Endothelial cell of umbilical vein (primary cell): ENCODE results near the gene CADPS. TPM values are rescaled to one million over a fixed set of nuclear protein-coding genes. Genes with fewer than 3 reads are reported as not detected.

Source experiments
- BruUV-seq: library from RNA; stranded (reverse); fragments of 400-500 nt; replicated peaks from 2 replicates; lab custom pipeline; 2021; lab: Mats Ljungman, UMichigan
- CTCF ChIA-PET: fragments of 300-600, 350-600 bp; sonication (Branson Sonifier 250); formaldehyde crosslinking; loops from one replicate; lab custom pipeline; 2021; ENCODE audit warnings: antibody characterized with exemption, inconsistent platforms; lab: Charles Lee
- POLR2A ChIA-PET: fragments of 300-600, 350-600 bp; sonication (Branson Sonifier 250); formaldehyde crosslinking; loops from one replicate; lab custom pipeline; 2021; ENCODE audit warnings: antibody characterized with exemption, inconsistent platforms; lab: Charles Lee
- DNase-seq: peaks from one replicate; pipeline ENCODE4 v3.0.0-alpha.2; 2011; ENCODE audit warnings: low read depth, low spot score
- FAIRE-seq: peaks from 2 replicates; lab custom pipeline; 2011; peaks lifted over from hg19 to GRCh38; lab: Jason Lieb, UNC
- H2AFZ ChIP-seq: 2 replicates; pipeline ENCODE4 v1.6.0; 2012; ENCODE audit warnings: low read depth, low read length, control low read depth, inconsistent platforms
- H3K27ac ChIP-seq: 2 replicates; pipeline ENCODE4 v1.5.1; 2011; ENCODE audit warnings: low read depth, mild to moderate bottlenecking, control low read depth, low read length, moderate library complexity; ENCODE audit not compliant: insufficient read depth
- H3K27me3 ChIP-seq, 2 experiments: 2 replicates each; pipeline versions ENCODE4 v1.6.0 to v1.6.1; 2011; ENCODE audit warnings: low read length in 2 of 2, mixed read lengths in 1 of 2; ENCODE audit not compliant: control insufficient read depth in 2 of 2, insufficient read depth in 2 of 2
- H3K36me3 ChIP-seq, 2 experiments: 2 replicates in 1 of 2; 3 replicates in 1 of 2; pipeline ENCODE4 v1.5.1; 2011; ENCODE audit warnings: low read length in 2 of 2, mild to moderate bottlenecking in 1 of 2, moderate library complexity in 1 of 2; ENCODE audit not compliant: control insufficient read depth in 2 of 2, insufficient read depth in 2 of 2; ENCODE audit errors: extremely low read depth in 1 of 2
- H3K4me1 ChIP-seq: 3 replicates; pipeline ENCODE4 v1.5.1; 2011; ENCODE audit warnings: mild to moderate bottlenecking, low read length; ENCODE audit not compliant: control insufficient read depth, insufficient read depth; ENCODE audit errors: extremely low read depth
- H3K4me2 ChIP-seq: 2 replicates; pipeline ENCODE4 v1.6.1; 2011; ENCODE audit warnings: low read length, control low read depth, mixed read lengths; ENCODE audit not compliant: insufficient read depth
- H3K4me3 ChIP-seq, 3 experiments: fragments of 200-600 bp in 1 of 3; sonication (generic), shearing (Covaris generic) in 1 of 3; replicated peaks in 1 of 3; 2 replicates each; pipeline ENCODE4 v1.5.1; 2011 to 2016; ENCODE audit warnings: control low read depth in 3 of 3, low read length in 3 of 3, mild to moderate bottlenecking in 2 of 3, inconsistent platforms in 1 of 3, low read depth in 1 of 3, moderate library complexity in 1 of 3; ENCODE audit not compliant: insufficient read depth in 1 of 3
- H3K79me2 ChIP-seq: 2 replicates; pipeline ENCODE4 v1.6.0; 2012; ENCODE audit warnings: low read length, inconsistent platforms; ENCODE audit not compliant: control insufficient read depth, insufficient read depth
- H3K9ac ChIP-seq: replicated peaks from 2 replicates; pipeline ENCODE3; 2011; ENCODE audit warnings: low read length, control low read depth; ENCODE audit not compliant: insufficient read depth; ENCODE audit errors: extremely low read depth
- H3K9me1 ChIP-seq: replicated peaks from 3 replicates; pipeline ENCODE4 v1.6.0; 2011; ENCODE audit warnings: mild to moderate bottlenecking, low read length; ENCODE audit not compliant: control insufficient read depth, insufficient read depth; ENCODE audit errors: extremely low read depth
- H3K9me3 ChIP-seq: replicated peaks from 2 replicates; pipeline ENCODE4 v1.5.1; 2012; ENCODE audit warnings: low read length, inconsistent platforms; ENCODE audit not compliant: control insufficient read depth, insufficient read depth
- H4K20me1 ChIP-seq: replicated peaks from 2 replicates; pipeline ENCODE3; 2011; ENCODE audit warnings: mild to moderate bottlenecking, low read length; ENCODE audit not compliant: control insufficient read depth, insufficient read depth; ENCODE audit errors: extremely low read depth
- EZH2 ChIP-seq: IDR thresholded peaks from 2 replicates; pipeline ENCODE4 v1.6.1; 2012; ENCODE audit warnings: borderline replicate concordance, low read depth, mild to moderate bottlenecking, moderate library complexity, low read length, inconsistent platforms; ENCODE audit not compliant: severe bottlenecking
- FOS ChIP-seq: IDR thresholded peaks from 2 replicates; pipeline ENCODE4 v1.6.1; 2011; ENCODE audit warnings: mild to moderate bottlenecking, low read length, moderate library complexity, borderline replicate concordance; ENCODE audit not compliant: insufficient read depth
- GATA2 ChIP-seq: IDR thresholded peaks from 2 replicates; pipeline ENCODE4 v1.7.0; 2011; ENCODE audit warnings: low read depth, mild to moderate bottlenecking, moderate library complexity, mixed read lengths, low read length; ENCODE audit not compliant: insufficient read length, insufficient read depth
- POLR2AphosphoS5 ChIP-seq: IDR thresholded peaks from 2 replicates; pipeline ENCODE4 v1.6.1; 2012; ENCODE audit warnings: low read depth, mild to moderate bottlenecking, control low read depth, low read length, moderate library complexity; ENCODE audit not compliant: insufficient read depth
- dilution Hi-C: fragments of 300-500 bp; cut with MboI; formaldehyde crosslinking; loops from one replicate; pipeline ENCODE4 v1.15.0; 2019; ENCODE audit warnings: low sequenced_read_pairs; ENCODE audit not compliant: extremely low pct_ligation_motif_present
- intact Hi-C: fragments of 100-400 bp; cut with micrococcal nuclease; formaldehyde crosslinking; loops from one replicate; pipeline ENCODE4 v1.10.0; 2022
- polyA plus RNA-seq, 4 experiments: library from polyadenylated mRNA; depleted of rRNA in 3 of 4; stranded (reverse) in 3 of 4; unstranded in 1 of 4; fragments of >200 nt; gene quantifications; 2 replicates each; pipeline versions ENCODE4 v1.2.1 to v1.2.3, GENCODE V29; 2011 to 2012; ENCODE audit warnings: missing spikeins in 1 of 4
- total RNA-seq: library from RNA; stranded (reverse); gene quantifications from 2 replicates; pipeline ENCODE4 v1.2.3, GENCODE V29; 2021
- TF ChIP-seq, protein P1 (sequence below), 2 donors: IDR thresholded peaks; 1 replicate in 1 of 2; 2 replicates in 1 of 2; pipeline ENCODE4 v1.5.1; 2011; ENCODE audit warnings: low read length in 2 of 2, mild to moderate bottlenecking in 2 of 2, moderate library complexity in 2 of 2, control low read depth in 1 of 2, inconsistent platforms in 1 of 2, low read depth in 1 of 2; ENCODE audit not compliant: insufficient read depth in 1 of 2; ENCODE audit errors: extremely low read depth in 1 of 2
- TF ChIP-seq, protein P2 (sequence below): IDR thresholded peaks from 2 replicates; pipeline ENCODE4 v1.6.1; 2011; ENCODE audit not compliant: insufficient read depth, insufficient read length

Gene CADPS
- total and polyA plus RNA-seq, 2 donors (not counting 3 experiments of a cell fraction or from before 2014, with no cell fraction given): not detected

DNA sequence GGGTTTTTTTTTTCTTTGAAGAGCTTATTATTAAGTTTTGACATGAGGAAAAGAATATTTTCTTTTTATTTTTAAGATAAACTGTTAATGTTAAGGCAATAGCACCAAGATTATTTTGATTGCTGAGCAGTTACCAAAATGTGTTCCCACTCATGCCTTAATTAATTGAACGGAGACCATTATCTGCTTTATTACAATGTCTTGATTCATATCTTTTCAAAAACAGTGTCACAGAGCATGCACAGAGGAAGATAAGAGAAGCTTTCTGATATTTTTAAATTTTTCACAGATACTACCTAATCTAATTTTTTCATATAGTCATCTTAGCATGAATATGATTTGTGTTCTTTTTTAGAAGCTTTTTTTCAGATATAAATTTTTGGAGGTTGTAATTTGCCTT, 395.2 kb downstream of the CADPS start:
- FAIRE-seq: no peak
- H3K9ac ChIP-seq: no peak overlapping the region
- H2AFZ ChIP-seq: no peak overlapping the region
- no peak for TF ChIP-seq GATA2
- H3K9me3 ChIP-seq: no peaks in the 10 kb centered on the region
- no peaks in the 10 kb centered on the region for H3K9me1 ChIP-seq
- dilution Hi-C loops: no loop called here
- H3K27me3 ChIP-seq: no peaks in the 10 kb centered on the region
- no peak overlapping the region for H3K4me2 ChIP-seq
- no peak for DNase-seq
- H3K27ac ChIP-seq: no peak overlapping the region
- H4K20me1 ChIP-seq: no peaks in the 10 kb centered on the region
- no peaks in the 10 kb centered on the region for H3K36me3 ChIP-seq
- H3K79me2 ChIP-seq: no peaks in the 10 kb centered on the region
- BruUV-seq: no TSS peak
- intact Hi-C loops: no loop called here
- H3K4me1 ChIP-seq: no peaks in the 10 kb centered on the region
- ChIA-PET POLR2A (no interaction called here), CTCF (interaction anchor here (1.5 kb wide), 1 partner anchor 13 kb away, joined by 4 read pairs; no protein-coding TSS in a partner anchor)
- no peak overlapping the region for H3K4me3 ChIP-seq

DNA sequence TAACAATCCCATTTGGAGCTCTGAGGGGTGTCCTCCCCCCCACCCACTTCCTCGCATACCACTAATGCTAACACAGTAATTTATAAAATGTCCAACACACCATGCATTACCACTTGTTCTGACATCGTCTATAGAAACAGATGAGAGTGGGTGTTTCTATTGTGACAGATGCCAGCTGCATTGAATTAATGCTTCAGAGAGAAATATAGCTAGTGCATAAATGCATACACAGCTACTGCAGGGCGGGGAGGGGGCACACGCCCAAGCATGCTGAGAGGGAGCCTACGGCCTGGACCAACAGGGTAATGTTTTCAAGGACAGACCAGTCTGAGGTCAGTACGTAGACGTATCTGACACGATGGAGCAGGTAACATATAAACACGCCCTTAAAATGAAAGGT, 395.9 kb downstream of the CADPS start:
- TF ChIP-seq POLR2AphosphoS5 (no peak), EZH2 (no peak), GATA2 (no peak), FOS (no peak)
- TF ChIP-seq, protein P1, sequence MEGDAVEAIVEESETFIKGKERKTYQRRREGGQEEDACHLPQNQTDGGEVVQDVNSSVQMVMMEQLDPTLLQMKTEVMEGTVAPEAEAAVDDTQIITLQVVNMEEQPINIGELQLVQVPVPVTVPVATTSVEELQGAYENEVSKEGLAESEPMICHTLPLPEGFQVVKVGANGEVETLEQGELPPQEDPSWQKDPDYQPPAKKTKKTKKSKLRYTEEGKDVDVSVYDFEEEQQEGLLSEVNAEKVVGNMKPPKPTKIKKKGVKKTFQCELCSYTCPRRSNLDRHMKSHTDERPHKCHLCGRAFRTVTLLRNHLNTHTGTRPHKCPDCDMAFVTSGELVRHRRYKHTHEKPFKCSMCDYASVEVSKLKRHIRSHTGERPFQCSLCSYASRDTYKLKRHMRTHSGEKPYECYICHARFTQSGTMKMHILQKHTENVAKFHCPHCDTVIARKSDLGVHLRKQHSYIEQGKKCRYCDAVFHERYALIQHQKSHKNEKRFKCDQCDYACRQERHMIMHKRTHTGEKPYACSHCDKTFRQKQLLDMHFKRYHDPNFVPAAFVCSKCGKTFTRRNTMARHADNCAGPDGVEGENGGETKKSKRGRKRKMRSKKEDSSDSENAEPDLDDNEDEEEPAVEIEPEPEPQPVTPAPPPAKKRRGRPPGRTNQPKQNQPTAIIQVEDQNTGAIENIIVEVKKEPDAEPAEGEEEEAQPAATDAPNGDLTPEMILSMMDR (IDR thresholded peaks at IDR 0.05; ENCODE audit: extremely low read depth in 1 of 2, insufficient read depth in 1 of 2, low read depth in 1 of 2, low read length in 2 of 2): no peak
- TF ChIP-seq, protein P2, sequence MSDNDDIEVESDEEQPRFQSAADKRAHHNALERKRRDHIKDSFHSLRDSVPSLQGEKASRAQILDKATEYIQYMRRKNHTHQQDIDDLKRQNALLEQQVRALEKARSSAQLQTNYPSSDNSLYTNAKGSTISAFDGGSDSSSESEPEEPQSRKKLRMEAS: no peak
- Histone ChIP-seq H4K20me1 (no peaks in the 10 kb centered on the region), H3K4me2 (no peak overlapping the region), H3K4me1 (no peaks in the 10 kb centered on the region), H3K4me3 (no peak overlapping the region), H3K9ac (no peak overlapping the region), H3K27ac (no peak overlapping the region), H3K9me3 (no peaks in the 10 kb centered on the region), H3K27me3 (no peaks in the 10 kb centered on the region), H3K36me3 (no peaks in the 10 kb centered on the region), H3K9me1 (no peaks in the 10 kb centered on the region), H3K79me2 (no peaks in the 10 kb centered on the region), H2AFZ (no peak overlapping the region)
- intact Hi-C loops (no loop called here), dilution Hi-C loops (no loop called here)
- ChIA-PET POLR2A (no interaction called here), CTCF (interaction anchor here (1.5 kb wide), 1 partner anchor 14 kb away, joined by 4 read pairs; no protein-coding TSS in a partner anchor)
- BruUV-seq: no TSS peak
- FAIRE-seq: no peak
- DNase-seq: no peak
